Epidermal melanocyte (primary cell): ENCODE data around the gene SLC12A3.

Experiments used
- DNase-seq: peaks from one replicate; pipeline ENCODE4 v3.0.0; 2011; ENCODE audit warnings: low spot score; ENCODE audit not compliant: insufficient read length

The SLC12A3 gene

GRCh38 chr16:56889206-56889605, 24.2 kb downstream of the SLC12A3 start:
- DNase-seq, result no peak

GRCh38 chr16:56891685-56892084, 26.7 kb downstream of the SLC12A3 start:
- DNase-seq, result no peak

GRCh38 chr16:56892705-56893104, 27.7 kb downstream of the SLC12A3 start:
- DNase-seq, result no peak

- no peak for DNase-seq
Measured at GRCh38 chr16:56894331-56894917, 29.4 kb downstream of the SLC12A3 start.

- DNase-seq, result no peak
Measured at GRCh38 chr16:56895813-56896212, 30.8 kb downstream of the SLC12A3 start.

- DNase-seq, result no peak
Measured at GRCh38 chr16:56896244-56896643, 31.2 kb downstream of the SLC12A3 start.

GRCh38 chr16:56897026-56897799, 32.2 kb downstream of the SLC12A3 start:
- DNase-seq, result no peak

GRCh38 chr16:56898847-56899246, 33.8 kb downstream of the SLC12A3 start:
- DNase-seq, result no peak

- no peak for DNase-seq
Measured at GRCh38 chr16:56903866-56904265, 38.9 kb downstream of the SLC12A3 start.

GRCh38 chr16:56907401-56907800, 42.4 kb downstream of the SLC12A3 start:
- DNase-seq, result no peak

GRCh38 chr16:56909527-56909979, 44.5 kb downstream of the SLC12A3 start:
- DNase-seq, result no peak

- DNase-seq, result no peak
Measured at GRCh38 chr16:56910112-56910511, 45.1 kb downstream of the SLC12A3 start.

GRCh38 chr16:56910654-56911539, 45.9 kb downstream of the SLC12A3 start:
- no peak for DNase-seq

GRCh38 chr16:56911771-56912571, 47.0 kb downstream of the SLC12A3 start:
- DNase-seq, result no peak

- DNase-seq, result no peak
Measured at GRCh38 chr16:56912746-56913708, 48.0 kb downstream of the SLC12A3 start.

- DNase-seq, result no peak
Measured at GRCh38 chr16:56914896-56915295, 49.9 kb downstream of the SLC12A3 start.

- no peak for DNase-seq
Measured at GRCh38 chr16:56915336-56916119, 50.5 kb downstream of the SLC12A3 start.

- no peak for DNase-seq
Measured at GRCh38 chr16:56916571-56917403, 51.8 kb downstream of the SLC12A3 start.
